HepG2 (cell line): Measurements from ENCODE around the gene MIB2. TPM values are rescaled to one million over a fixed set of nuclear protein-coding genes. Genes with fewer than 3 reads are reported as not detected.

ENCODE experiments used
- ATAC-seq: fragments of 200-7000 bp; cut with Tn5 transposase; 3 replicates; pipeline ENCODE4 v1.9.1; 2020; ENCODE audit warnings: mild to moderate bottlenecking, moderate library complexity
- BruUV-seq: library from RNA; stranded (reverse); fragments of 400-500 nt; replicated peaks from 2 replicates; lab custom pipeline; 2021; lab: Mats Ljungman, UMichigan
- CTCF ChIA-PET: fragments of 300-600 bp; formaldehyde crosslinking; extraction: SDS; loops from one replicate; lab custom pipeline; 2021; ENCODE audit warnings: low total read pairs, inconsistent platforms, low intra/inter-chr PET ratio; lab: Yijun Ruan, JAX
- POLR2A ChIA-PET: fragments of 350-600 bp; sonication (Branson Sonifier 250); formaldehyde crosslinking; loops from one replicate; lab custom pipeline; 2020; ENCODE audit warnings: antibody characterized with exemption, inconsistent platforms; lab: Yijun Ruan, JAX
- DNase-seq: peaks from one replicate; pipeline ENCODE4 v3.0.0-alpha.2; 2015; ENCODE audit warnings: low spot score
- FAIRE-seq: peaks from 3 replicates; lab custom pipeline; 2011; peaks lifted over from hg19 to GRCh38; lab: Jason Lieb, UNC
- H2AFZ ChIP-seq: one replicate; pipeline ENCODE4 v1.6.1; 2011; ENCODE audit warnings: low read length, inconsistent platforms
- H3K27ac ChIP-seq: fragments of 300-600 bp; 3 replicates; pipeline ENCODE4 v1.8.0; 2011; ENCODE audit warnings: mixed run types, mild to moderate bottlenecking, mixed read lengths, low read length, inconsistent platforms; ENCODE audit not compliant: insufficient read depth; ENCODE audit errors: extremely low read length
- H3K27me3 ChIP-seq, 2 experiments: fragments of 200-600 bp in 1 of 2; 2 replicates in 1 of 2; 3 replicates in 1 of 2; pipeline versions ENCODE4 v1.6.0 to v1.8.0; 2011; ENCODE audit warnings: low read length in 2 of 2, mild to moderate bottlenecking in 2 of 2, moderate library complexity in 2 of 2, inconsistent platforms in 1 of 2; ENCODE audit not compliant: insufficient read depth in 2 of 2, control insufficient read depth in 1 of 2
- H3K36me3 ChIP-seq, 2 experiments: fragments of 200-600 bp in 1 of 2; replicated peaks in 1 of 2; 2 replicates in 1 of 2; 3 replicates in 1 of 2; pipeline versions ENCODE4 v1.5.1 to v1.8.0; 2011; ENCODE audit warnings: low read length in 2 of 2, inconsistent platforms in 1 of 2; ENCODE audit not compliant: insufficient read depth in 2 of 2, control insufficient read depth in 1 of 2
- H3K4me1 ChIP-seq: 2 replicates; pipeline ENCODE4 v1.5.1; 2012; ENCODE audit warnings: low read length, inconsistent platforms; ENCODE audit not compliant: insufficient read depth
- H3K4me2 ChIP-seq: 2 replicates; pipeline ENCODE4 v1.6.0; 2011; ENCODE audit warnings: low read depth, low read length, inconsistent platforms
- H3K4me3 ChIP-seq, 3 experiments: fragments of 200-600 bp in 1 of 3; sonication (generic), shearing (Covaris generic) in 1 of 3; replicated peaks in 1 of 3; 2 replicates each; pipeline ENCODE4 v1.5.1; 2011 to 2016; ENCODE audit warnings: low read length in 3 of 3, inconsistent platforms in 2 of 3, low read depth in 2 of 3, mild to moderate bottlenecking in 2 of 3, control low read depth in 1 of 3, mixed read lengths in 1 of 3; ENCODE audit not compliant: insufficient read depth in 1 of 3
- H3K79me2 ChIP-seq: one replicate; pipeline ENCODE4 v1.6.1; 2011; ENCODE audit warnings: low read length, inconsistent platforms; ENCODE audit not compliant: insufficient read depth
- H3K9ac ChIP-seq: 2 replicates; pipeline ENCODE4 v1.6.0; 2011; ENCODE audit warnings: mild to moderate bottlenecking, low read depth, low read length, inconsistent platforms; ENCODE audit not compliant: insufficient read depth
- H3K9me3 ChIP-seq: 2 replicates; pipeline ENCODE4 v1.5.1; 2012; ENCODE audit warnings: mild to moderate bottlenecking, low read length
- H4K20me1 ChIP-seq: 2 replicates; pipeline ENCODE4 v1.6.0; 2011; ENCODE audit warnings: inconsistent platforms, mild to moderate bottlenecking, low read length, moderate library complexity; ENCODE audit not compliant: insufficient read depth
- ADNP ChIP-seq: sonication (generic); formaldehyde crosslinking; IDR thresholded peaks from 2 replicates; pipeline ENCODE4 v1.4.0; 2020; ENCODE audit warnings: missing genetic modification reagents
- ETV6 ChIP-seq: sonication (generic); formaldehyde crosslinking; conservative IDR thresholded peaks from 2 replicates; pipeline ENCODE4 v1.4.0; 2020; ENCODE audit warnings: missing genetic modification reagents
- PPARG ChIP-seq: conservative IDR thresholded peaks from 2 replicates; pipeline ENCODE4 v1.6.1; 2016; ENCODE audit warnings: missing biosample characterization, missing genetic modification reagents
- XBP1 ChIP-seq: sonication (generic); formaldehyde crosslinking; IDR thresholded peaks from 2 replicates; pipeline ENCODE4 v1.5.0; 2020; ENCODE audit warnings: missing genetic modification reagents
- ZFP36L1 ChIP-seq: sonication (generic); formaldehyde crosslinking; IDR thresholded peaks from 2 replicates; pipeline ENCODE4 v1.8.0; 2022; ENCODE audit warnings: mild to moderate bottlenecking, missing genetic modification reagents, moderate library complexity
- ZNF367 ChIP-seq: sonication (generic); formaldehyde crosslinking; IDR thresholded peaks from 2 replicates; pipeline ENCODE4 v1.4.0; 2020; ENCODE audit warnings: missing genetic modification reagents, borderline replicate concordance
- ZNF589 ChIP-seq: sonication (generic); formaldehyde crosslinking; conservative IDR thresholded peaks from 2 replicates; pipeline ENCODE4 v1.8.0; 2022; ENCODE audit warnings: mild to moderate bottlenecking, moderate library complexity, missing genetic modification reagents
- ZNF703 ChIP-seq: sonication (generic); formaldehyde crosslinking; IDR thresholded peaks from 2 replicates; pipeline ENCODE4 v1.5.1; 2020; ENCODE audit warnings: missing genetic modification reagents, mild to moderate bottlenecking, moderate library complexity, borderline replicate concordance
- ZNF761 ChIP-seq: sonication (generic); formaldehyde crosslinking; conservative IDR thresholded peaks from 2 replicates; pipeline ENCODE4 v1.4.0; 2020; ENCODE audit warnings: mild to moderate bottlenecking, missing genetic modification reagents
- ZNF790 ChIP-seq: sonication (generic); formaldehyde crosslinking; IDR thresholded peaks from 2 replicates; pipeline ENCODE4 v1.8.0; 2022; ENCODE audit warnings: missing genetic modification reagents, mild to moderate bottlenecking, borderline replicate concordance
- ZNF839 ChIP-seq: sonication (generic); formaldehyde crosslinking; IDR thresholded peaks from 2 replicates; pipeline ENCODE4 v1.4.0; 2020; ENCODE audit warnings: missing genetic modification reagents, mild to moderate bottlenecking, borderline replicate concordance
- WGBS: methylation state at CpG from one replicate; pipeline ENCODE4 v1.1.6; 2017; ENCODE audit warnings: low lambda C conversion rate; 5-methylcytosine and 5-hydroxymethylcytosine counted together
- in situ Hi-C: cut with HindIII; loops from 2 replicates; pipeline ENCODE4 v1.10.0; 2017; ENCODE audit warnings: low pct_unique_long_range_greater_than_20kb; ENCODE audit not compliant: extremely low pct_ligation_motif_present
- intact Hi-C: fragments of 100-400 bp; cut with micrococcal nuclease; formaldehyde crosslinking; loops from one replicate; pipeline ENCODE4 v1.10.0; 2022; ENCODE audit not compliant: unreplicated experiment
- polyA plus RNA-seq, 8 experiments: library from polyadenylated mRNA; depleted of rRNA in 3 of 8; stranded (reverse) in 7 of 8; unstranded in 1 of 8; fragments of >200 nt; fragmentation: Illumina TruSeq in 4 of 8; extraction: Trizol in 4 of 8; gene quantifications; 2 replicates each; pipeline versions ENCODE4 v1.2.1 to v1.2.3, GENCODE V29; 2011 to 2016; ENCODE audit warnings: low read depth in 4 of 8, missing spikeins in 1 of 8, mixed read lengths in 1 of 8; ENCODE audit not compliant: insufficient read depth in 1 of 8
- total RNA-seq, 5 experiments: library from RNA; depleted of rRNA; stranded (reverse); fragments of >200 nt; fragmentation: Illumina TruSeq; extraction: Trizol; gene quantifications; 2 replicates each; pipeline ENCODE4 v1.2.3, GENCODE V29; 2016; ENCODE audit warnings: low read depth in 1 of 5
- TF ChIP-seq, protein P1 (sequence below), 2 experiments: sonication (generic) in 1 of 2; formaldehyde crosslinking in 1 of 2; IDR thresholded peaks; 2 replicates each; pipeline versions ENCODE4 v1.4.0 to v1.6.1; 2016 to 2020; ENCODE audit warnings: borderline replicate concordance in 1 of 2, low read depth in 1 of 2, mild to moderate bottlenecking in 1 of 2, missing genetic modification reagents in 1 of 2
- TF ChIP-seq, protein P2 (sequence below): sonication (generic); formaldehyde crosslinking; IDR thresholded peaks from 2 replicates; pipeline ENCODE4 v1.4.0; 2020; ENCODE audit warnings: missing genetic modification reagents
- TF ChIP-seq, protein P3 (sequence below): IDR thresholded peaks from 2 replicates; pipeline ENCODE4 v1.6.1; 2016; ENCODE audit warnings: mild to moderate bottlenecking

MIB2 gene
- total and polyA plus RNA-seq, 2 of the 13 experiments (the other 11 are each of a cell fraction or from before 2014, with no cell fraction given): 19.9 to 30.4 TPM

- CTCF ChIA-PET: no interaction called here
Measured at GRCh38 chr1:1598051-1598719, 17.1 kb upstream of the MIB2 start.

More at GRCh38 chr1:1598051-1598719, 17.1 kb upstream of the MIB2 start:
- no peak for TF ChIP-seq PPARG
- 0 out of 2 replicates have a peak, but pooled peaks have one; percentile 53 for TF ChIP-seq ZNF790 (CRISPR knock-in tag)
- no peak for TF ChIP-seq ZFP36L1 (CRISPR knock-in tag)
- TF ChIP-seq ZNF839 (CRISPR knock-in tag): no peak
- TF ChIP-seq ADNP: no peak
- TF ChIP-seq, protein P1, sequence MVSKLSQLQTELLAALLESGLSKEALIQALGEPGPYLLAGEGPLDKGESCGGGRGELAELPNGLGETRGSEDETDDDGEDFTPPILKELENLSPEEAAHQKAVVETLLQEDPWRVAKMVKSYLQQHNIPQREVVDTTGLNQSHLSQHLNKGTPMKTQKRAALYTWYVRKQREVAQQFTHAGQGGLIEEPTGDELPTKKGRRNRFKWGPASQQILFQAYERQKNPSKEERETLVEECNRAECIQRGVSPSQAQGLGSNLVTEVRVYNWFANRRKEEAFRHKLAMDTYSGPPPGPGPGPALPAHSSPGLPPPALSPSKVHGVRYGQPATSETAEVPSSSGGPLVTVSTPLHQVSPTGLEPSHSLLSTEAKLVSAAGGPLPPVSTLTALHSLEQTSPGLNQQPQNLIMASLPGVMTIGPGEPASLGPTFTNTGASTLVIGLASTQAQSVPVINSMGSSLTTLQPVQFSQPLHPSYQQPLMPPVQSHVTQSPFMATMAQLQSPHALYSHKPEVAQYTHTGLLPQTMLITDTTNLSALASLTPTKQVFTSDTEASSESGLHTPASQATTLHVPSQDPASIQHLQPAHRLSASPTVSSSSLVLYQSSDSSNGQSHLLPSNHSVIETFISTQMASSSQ (IDR thresholded peaks at IDR 0.05; ENCODE audit: low read depth): no peak
- TF ChIP-seq, protein P1 (CRISPR knock-in tag; IDR thresholded peaks at IDR 0.05; ENCODE audit: borderline replicate concordance): 0 out of 2 replicates have a peak, but pooled peaks have one; percentile 6
- TF ChIP-seq ZNF367 (CRISPR knock-in tag): no peak
- TF ChIP-seq ZNF761 (CRISPR knock-in tag): 0 out of 2 replicates have a peak, but pooled peaks have one; percentile 9
- TF ChIP-seq ETV6 (CRISPR knock-in tag): no peak
- TF ChIP-seq, protein P2, sequence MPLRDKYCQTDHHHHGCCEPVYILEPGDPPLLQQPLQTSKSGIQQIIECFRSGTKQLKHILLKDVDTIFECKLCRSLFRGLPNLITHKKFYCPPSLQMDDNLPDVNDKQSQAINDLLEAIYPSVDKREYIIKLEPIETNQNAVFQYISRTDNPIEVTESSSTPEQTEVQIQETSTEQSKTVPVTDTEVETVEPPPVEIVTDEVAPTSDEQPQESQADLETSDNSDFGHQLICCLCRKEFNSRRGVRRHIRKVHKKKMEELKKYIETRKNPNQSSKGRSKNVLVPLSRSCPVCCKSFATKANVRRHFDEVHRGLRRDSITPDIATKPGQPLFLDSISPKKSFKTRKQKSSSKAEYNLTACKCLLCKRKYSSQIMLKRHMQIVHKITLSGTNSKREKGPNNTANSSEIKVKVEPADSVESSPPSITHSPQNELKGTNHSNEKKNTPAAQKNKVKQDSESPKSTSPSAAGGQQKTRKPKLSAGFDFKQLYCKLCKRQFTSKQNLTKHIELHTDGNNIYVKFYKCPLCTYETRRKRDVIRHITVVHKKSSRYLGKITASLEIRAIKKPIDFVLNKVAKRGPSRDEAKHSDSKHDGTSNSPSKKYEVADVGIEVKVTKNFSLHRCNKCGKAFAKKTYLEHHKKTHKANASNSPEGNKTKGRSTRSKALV (CRISPR knock-in tag): no peak
- no peak for TF ChIP-seq ZNF589 (CRISPR knock-in tag)
- no peak for TF ChIP-seq XBP1 (CRISPR knock-in tag)
- no peak for TF ChIP-seq ZNF703 (CRISPR knock-in tag)
- TF ChIP-seq, protein P3, sequence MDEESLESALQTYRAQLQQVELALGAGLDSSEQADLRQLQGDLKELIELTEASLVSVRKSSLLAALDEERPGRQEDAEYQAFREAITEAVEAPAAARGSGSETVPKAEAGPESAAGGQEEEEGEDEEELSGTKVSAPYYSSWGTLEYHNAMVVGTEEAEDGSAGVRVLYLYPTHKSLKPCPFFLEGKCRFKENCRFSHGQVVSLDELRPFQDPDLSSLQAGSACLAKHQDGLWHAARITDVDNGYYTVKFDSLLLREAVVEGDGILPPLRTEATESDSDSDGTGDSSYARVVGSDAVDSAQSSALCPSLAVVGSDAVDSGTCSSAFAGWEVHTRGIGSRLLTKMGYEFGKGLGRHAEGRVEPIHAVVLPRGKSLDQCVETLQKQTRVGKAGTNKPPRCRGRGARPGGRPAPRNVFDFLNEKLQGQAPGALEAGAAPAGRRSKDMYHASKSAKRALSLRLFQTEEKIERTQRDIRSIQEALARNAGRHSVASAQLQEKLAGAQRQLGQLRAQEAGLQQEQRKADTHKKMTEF (CRISPR knock-in tag): no peak
- ATAC-seq (no peak), FAIRE-seq (no peak), DNase-seq (no peak)
- no peaks in the 10 kb centered on the region for H3K79me2 ChIP-seq
- no TSS peak for BruUV-seq
- H2AFZ ChIP-seq: no peak overlapping the region
- no peaks in the 10 kb centered on the region for H4K20me1 ChIP-seq
- peaks cover 48% of the 10 kb centered on the region for H3K4me1 ChIP-seq
- POLR2A ChIA-PET: interaction anchor here (1.0 to 1.7 kb wide), 2 partner anchors 17 to 28 kb away, joined by 3 to 17 read pairs; partner anchors contain the start of gene MIB2
- H3K36me3 ChIP-seq: no peaks in the 10 kb centered on the region
- no peaks in the 10 kb centered on the region for H3K9me3 ChIP-seq
- in situ Hi-C loops: no loop called here
- H3K27me3 ChIP-seq: peaks cover 10 to 41% of the 10 kb centered on the region in 2 experiments
- H3K4me3 ChIP-seq: peak overlapping the region in 1 of 3 experiments; percentile 64; a peak in 1 of 6 replicates
- 51% methylated on average over 14 of the region's 28 CpGs for WGBS
- H3K9ac ChIP-seq: no peak overlapping the region
- H3K27ac ChIP-seq: no peak overlapping the region
- H3K4me2 ChIP-seq: peak overlapping the region; percentile 74
- intact Hi-C loops: no loop called here
